ENCODE results near the gene PARN.

DNA sequence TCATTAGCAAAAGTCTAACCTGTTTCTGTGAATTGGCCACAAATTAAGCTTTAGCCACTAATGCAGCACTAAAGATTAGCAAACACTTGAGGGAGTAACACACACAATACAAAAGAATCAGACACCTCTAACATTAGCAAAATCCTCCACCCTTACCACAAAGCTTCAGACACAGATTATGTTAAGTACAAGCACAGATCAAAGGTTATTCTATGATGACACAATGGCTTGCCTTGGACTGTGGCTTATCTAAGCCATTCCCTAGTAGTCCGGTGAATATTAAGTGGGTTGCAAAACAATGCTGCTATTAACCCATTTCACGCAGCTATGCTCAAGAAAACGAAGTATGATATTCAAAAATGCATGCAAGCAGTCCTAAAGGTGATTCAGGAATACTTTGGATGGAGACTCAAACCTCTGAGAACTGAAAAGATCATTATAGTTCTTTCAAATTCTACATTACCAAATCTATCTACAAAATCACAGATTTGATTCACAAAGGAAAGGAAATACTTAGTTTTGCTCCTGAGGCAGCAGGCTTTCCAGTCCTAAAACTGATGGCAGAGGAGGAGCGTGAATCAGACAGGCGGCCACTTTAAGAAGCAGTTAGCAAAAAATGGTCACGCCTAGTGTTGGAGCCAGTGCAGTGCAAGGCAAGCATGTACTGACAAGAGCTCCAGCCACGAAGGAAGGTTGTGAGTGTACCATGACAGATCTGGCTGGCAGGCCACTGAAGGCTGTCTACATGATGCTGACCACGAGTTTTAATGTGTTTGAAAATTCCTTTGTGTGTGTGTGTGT lies 67.2 kb downstream of the PARN start:
- TF ChIP-seq, protein P1, sequence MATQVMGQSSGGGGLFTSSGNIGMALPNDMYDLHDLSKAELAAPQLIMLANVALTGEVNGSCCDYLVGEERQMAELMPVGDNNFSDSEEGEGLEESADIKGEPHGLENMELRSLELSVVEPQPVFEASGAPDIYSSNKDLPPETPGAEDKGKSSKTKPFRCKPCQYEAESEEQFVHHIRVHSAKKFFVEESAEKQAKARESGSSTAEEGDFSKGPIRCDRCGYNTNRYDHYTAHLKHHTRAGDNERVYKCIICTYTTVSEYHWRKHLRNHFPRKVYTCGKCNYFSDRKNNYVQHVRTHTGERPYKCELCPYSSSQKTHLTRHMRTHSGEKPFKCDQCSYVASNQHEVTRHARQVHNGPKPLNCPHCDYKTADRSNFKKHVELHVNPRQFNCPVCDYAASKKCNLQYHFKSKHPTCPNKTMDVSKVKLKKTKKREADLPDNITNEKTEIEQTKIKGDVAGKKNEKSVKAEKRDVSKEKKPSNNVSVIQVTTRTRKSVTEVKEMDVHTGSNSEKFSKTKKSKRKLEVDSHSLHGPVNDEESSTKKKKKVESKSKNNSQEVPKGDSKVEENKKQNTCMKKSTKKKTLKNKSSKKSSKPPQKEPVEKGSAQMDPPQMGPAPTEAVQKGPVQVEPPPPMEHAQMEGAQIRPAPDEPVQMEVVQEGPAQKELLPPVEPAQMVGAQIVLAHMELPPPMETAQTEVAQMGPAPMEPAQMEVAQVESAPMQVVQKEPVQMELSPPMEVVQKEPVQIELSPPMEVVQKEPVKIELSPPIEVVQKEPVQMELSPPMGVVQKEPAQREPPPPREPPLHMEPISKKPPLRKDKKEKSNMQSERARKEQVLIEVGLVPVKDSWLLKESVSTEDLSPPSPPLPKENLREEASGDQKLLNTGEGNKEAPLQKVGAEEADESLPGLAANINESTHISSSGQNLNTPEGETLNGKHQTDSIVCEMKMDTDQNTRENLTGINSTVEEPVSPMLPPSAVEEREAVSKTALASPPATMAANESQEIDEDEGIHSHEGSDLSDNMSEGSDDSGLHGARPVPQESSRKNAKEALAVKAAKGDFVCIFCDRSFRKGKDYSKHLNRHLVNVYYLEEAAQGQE (IDR thresholded peaks at IDR 0.05), result no peak
- TF ChIP-seq ZFP36 (IDR thresholded peaks at IDR 0.05; ENCODE audit: borderline replicate concordance, partially characterized antibody) (no peak), RCOR1 (IDR thresholded peaks at IDR 0.05; ENCODE audit: low read depth, low read length) (no peak), FOSB (CRISPR knock-in tag; IDR thresholded peaks at IDR 0.05) (no peak), EP300 (IDR thresholded peaks at IDR 0.05) (no peak)
- TF ChIP-seq, protein P2, sequence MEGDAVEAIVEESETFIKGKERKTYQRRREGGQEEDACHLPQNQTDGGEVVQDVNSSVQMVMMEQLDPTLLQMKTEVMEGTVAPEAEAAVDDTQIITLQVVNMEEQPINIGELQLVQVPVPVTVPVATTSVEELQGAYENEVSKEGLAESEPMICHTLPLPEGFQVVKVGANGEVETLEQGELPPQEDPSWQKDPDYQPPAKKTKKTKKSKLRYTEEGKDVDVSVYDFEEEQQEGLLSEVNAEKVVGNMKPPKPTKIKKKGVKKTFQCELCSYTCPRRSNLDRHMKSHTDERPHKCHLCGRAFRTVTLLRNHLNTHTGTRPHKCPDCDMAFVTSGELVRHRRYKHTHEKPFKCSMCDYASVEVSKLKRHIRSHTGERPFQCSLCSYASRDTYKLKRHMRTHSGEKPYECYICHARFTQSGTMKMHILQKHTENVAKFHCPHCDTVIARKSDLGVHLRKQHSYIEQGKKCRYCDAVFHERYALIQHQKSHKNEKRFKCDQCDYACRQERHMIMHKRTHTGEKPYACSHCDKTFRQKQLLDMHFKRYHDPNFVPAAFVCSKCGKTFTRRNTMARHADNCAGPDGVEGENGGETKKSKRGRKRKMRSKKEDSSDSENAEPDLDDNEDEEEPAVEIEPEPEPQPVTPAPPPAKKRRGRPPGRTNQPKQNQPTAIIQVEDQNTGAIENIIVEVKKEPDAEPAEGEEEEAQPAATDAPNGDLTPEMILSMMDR (IDR thresholded peaks at IDR 0.05), result no peak
